NK-92 (cell line): ENCODE data around the gene PSMC6.
"Not testable (repeated sequence)": the region's sequence is repeated elsewhere in the genome, so short reads cannot be mapped to it uniquely, and the experiment has no call there.

Source experiments
- DNase-seq: peaks from one replicate; lab custom pipeline; 2025; ENCODE audit not compliant: unreplicated experiment; lab: John Stamatoyannopoulos, UW

PSMC6 gene

GRCh38 chr14:52716155-52716554 lies 9.2 kb downstream of the PSMC6 start:
- no peak for DNase-seq

- DNase-seq, result no peak
Measured at GRCh38 chr14:52723514-52724359, 16.7 kb downstream of the PSMC6 start.

GRCh38 chr14:52724360-52724644 lies 17.3 kb downstream of the PSMC6 start:
- DNase-seq, result no peak

- DNase-seq, result not testable (repeated sequence)
Measured at GRCh38 chr14:52727509-52727908, 20.5 kb downstream of the PSMC6 start.

GRCh38 chr14:52729035-52729434 lies 22.0 kb downstream of the PSMC6 start:
- DNase-seq, result not testable (repeated sequence)

- no peak for DNase-seq
Measured at GRCh38 chr14:52729585-52729924, 22.6 kb downstream of the PSMC6 start.

- peak; percentile 88 for DNase-seq
Measured at GRCh38 chr14:52729925-52730708, 23.1 kb downstream of the PSMC6 start, which contains the start of gene STYX. TSS of gene STYX (plus strand) at chr14:52730166. CDS start at chr14:52730475, 309 bp downstream.

GRCh38 chr14:52730709-52731111 lies 23.7 kb downstream of the PSMC6 start:
- no peak for DNase-seq

- DNase-seq, result no peak
Measured at GRCh38 chr14:52733824-52734223, 26.8 kb downstream of the PSMC6 start.

GRCh38 chr14:52735921-52736489 lies 29.0 kb downstream of the PSMC6 start:
- DNase-seq, result no peak

GRCh38 chr14:52738409-52738808 lies 31.4 kb downstream of the PSMC6 start:
- no peak for DNase-seq

- no peak for DNase-seq
Measured at GRCh38 chr14:52740751-52741150, 33.8 kb downstream of the PSMC6 start.

- DNase-seq, result no peak
Measured at GRCh38 chr14:52741865-52742264, 34.9 kb downstream of the PSMC6 start.

GRCh38 chr14:52748647-52749292 lies 41.8 kb downstream of the PSMC6 start:
- no peak for DNase-seq

GRCh38 chr14:52755607-52756316 lies 48.8 kb downstream of the PSMC6 start:
- DNase-seq, result no peak

- DNase-seq, result no peak
Measured at GRCh38 chr14:52759145-52759544, 52.1 kb downstream of the PSMC6 start.

- DNase-seq, result not testable (repeated sequence)
Measured at GRCh38 chr14:52762923-52763322, 55.9 kb downstream of the PSMC6 start.

GRCh38 chr14:52767058-52767833 lies 60.2 kb downstream of the PSMC6 start:
- DNase-seq, result no peak

GRCh38 chr14:52769887-52770286 lies 62.9 kb downstream of the PSMC6 start:
- no peak for DNase-seq

- DNase-seq, result no peak
Measured at GRCh38 chr14:52776816-52777215, 69.8 kb downstream of the PSMC6 start.
